Muscle of leg (tissue), 11 donors: Measurements from ENCODE around the gene SPTBN4. TPM values are rescaled to one million over a fixed set of nuclear protein-coding genes. Genes with fewer than 3 reads are reported as not detected.
"Not testable (repeated sequence)": the region's sequence is repeated elsewhere in the genome, so short reads cannot be mapped to it uniquely, and the experiment has no call there.

ENCODE experiments used
- DNase-seq: peaks from one replicate; pipeline ENCODE4 v3.0.0; 2013
- H3K27ac ChIP-seq: one replicate; pipeline ENCODE4 v1.5.1; 2013; ENCODE audit warnings: mild to moderate bottlenecking, low read length, control low read depth
- H3K27me3 ChIP-seq: one replicate; pipeline ENCODE4 v1.6.1; 2013; ENCODE audit warnings: low read length; ENCODE audit not compliant: control insufficient read depth, insufficient read depth
- H3K36me3 ChIP-seq: one replicate; pipeline ENCODE4 v1.6.1; 2013; ENCODE audit warnings: low read length; ENCODE audit not compliant: control insufficient read depth, insufficient read depth
- H3K4me1 ChIP-seq: one replicate; pipeline ENCODE4 v1.6.1; 2013; ENCODE audit warnings: low read length; ENCODE audit not compliant: control insufficient read depth, insufficient read depth
- H3K4me3 ChIP-seq: one replicate; pipeline ENCODE4 v1.5.1; 2013; ENCODE audit warnings: low read length, control low read depth
- H3K9me3 ChIP-seq: replicated peaks from 2 replicates; pipeline ENCODE4 v1.6.1; 2013; ENCODE audit warnings: low read depth, low read length; ENCODE audit not compliant: control insufficient read depth
- WGBS: methylation state at CpG from one replicate; pipeline ENCODE4 v1.1.5; 2013; ENCODE audit warnings: missing lambda C conversion rate; ENCODE audit not compliant: insufficient coverage; 5-methylcytosine and 5-hydroxymethylcytosine counted together
- polyA plus RNA-seq, 8 donors: library from polyadenylated mRNA; unstranded; fragments of 120-200 nt; gene quantifications; one replicate each; pipeline versions ENCODE4 v1.2.1 to v1.2.3, GENCODE V29; 2013; ENCODE audit warnings: inconsistent platforms in 1 of 8, low replicate concordance in 1 of 8; ENCODE audit not compliant: insufficient read length in 8 of 8, insufficient read depth in 1 of 8
- total RNA-seq: library from RNA; stranded (reverse); fragments of 120-200 nt; gene quantifications from one replicate; pipeline ENCODE4 v1.2.4, GENCODE V29; 2013

SPTBN4 gene
- total and polyA plus RNA-seq, 9 donors: 0.23 to 0.73 (median 0.43) TPM

DNA sequence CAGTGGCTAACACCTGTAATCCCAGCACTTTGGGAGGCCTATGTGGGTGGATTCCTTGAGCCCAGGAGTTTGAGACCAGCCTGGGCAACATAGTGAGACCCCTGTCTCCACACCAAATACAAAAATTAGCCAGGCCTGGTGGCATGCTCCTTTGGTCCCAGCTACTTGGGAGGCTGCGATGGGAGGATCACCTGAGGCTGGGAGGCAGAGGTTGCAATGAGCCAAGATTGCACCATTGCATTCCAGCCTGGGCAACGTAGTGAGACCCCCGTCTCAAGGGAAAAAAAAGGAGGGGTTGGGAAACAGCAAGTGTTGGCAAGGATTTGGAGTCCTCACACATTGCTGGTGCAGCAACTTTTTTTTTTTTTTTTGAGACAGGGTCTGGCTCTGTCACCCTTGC is 19.2 kb downstream of the SPTBN4 start:
- 59% methylated on average over 2 of the region's 3 CpGs for WGBS
- H3K4me3 ChIP-seq: no peak overlapping the region
- no peak overlapping the region for H3K27ac ChIP-seq
- DNase-seq: no peak
- H3K9me3 ChIP-seq: no peaks in the 10 kb centered on the region
- H3K36me3 ChIP-seq: no peaks in the 10 kb centered on the region
- no peaks in the 10 kb centered on the region for H3K4me1 ChIP-seq
- H3K27me3 ChIP-seq: peaks cover 35% of the 10 kb centered on the region

DNA sequence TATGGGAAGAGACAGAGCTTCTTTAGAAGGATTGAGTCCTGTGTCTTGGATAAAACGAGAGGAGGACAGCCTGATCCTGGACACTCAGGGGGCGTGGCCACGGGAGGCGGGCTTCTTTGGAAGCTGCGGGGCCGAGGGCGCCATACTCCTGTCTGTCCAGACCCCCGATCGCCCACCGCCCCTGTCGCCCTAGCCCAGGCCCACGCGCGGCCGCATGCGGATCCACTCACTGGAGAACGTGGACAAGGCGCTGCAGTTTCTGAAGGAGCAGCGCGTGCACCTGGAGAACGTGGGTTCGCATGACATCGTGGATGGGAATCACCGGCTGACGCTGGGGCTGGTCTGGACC is 23.1 kb downstream of the SPTBN4 start:
- Histone ChIP-seq H3K4me1 (no peaks in the 10 kb centered on the region), H3K36me3 (no peaks in the 10 kb centered on the region), H3K9me3 (no peaks in the 10 kb centered on the region), H3K27me3 (peaks cover 37% of the 10 kb centered on the region), H3K27ac (no peak overlapping the region), H3K4me3 (no peak overlapping the region)
- DNase-seq: no peak
- WGBS: 62% methylated on average over 25 of the region's 25 CpGs

DNA sequence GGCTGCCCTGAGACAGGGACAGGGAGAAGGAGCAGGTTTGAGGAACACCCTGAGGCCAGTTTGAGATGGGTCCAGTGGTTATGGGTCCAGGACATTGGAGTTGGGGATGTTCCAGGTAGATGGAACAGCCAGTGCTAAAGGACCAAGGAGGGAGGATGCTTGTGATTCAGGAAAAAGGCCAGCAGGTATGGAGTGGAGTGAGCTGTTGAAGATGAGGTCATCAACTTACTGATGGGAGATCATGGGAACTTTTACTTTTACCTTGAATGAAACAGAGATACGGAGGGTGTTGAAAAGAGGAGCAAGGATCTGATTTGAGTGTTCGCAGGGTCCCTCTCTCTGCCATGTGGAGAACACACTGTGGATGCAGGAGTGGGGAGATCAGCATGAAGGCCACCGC is 25.5 kb downstream of the SPTBN4 start:
- no peak for DNase-seq
- no peaks in the 10 kb centered on the region for H3K4me1 ChIP-seq
- H3K27ac ChIP-seq: no peak overlapping the region
- 92% methylated on average over 2 of the region's 3 CpGs for WGBS
- no peak overlapping the region for H3K4me3 ChIP-seq
- H3K9me3 ChIP-seq: no peaks in the 10 kb centered on the region
- peaks cover 32% of the 10 kb centered on the region for H3K27me3 ChIP-seq
- H3K36me3 ChIP-seq: no peaks in the 10 kb centered on the region

- 50% methylated on average over 1 of the region's 4 CpGs for WGBS
- no peak overlapping the region for H3K27ac ChIP-seq
- no peaks in the 10 kb centered on the region for H3K36me3 ChIP-seq
- H3K9me3 ChIP-seq: no peaks in the 10 kb centered on the region
- H3K4me1 ChIP-seq: no peaks in the 10 kb centered on the region
- no peak for DNase-seq
- no peak overlapping the region for H3K4me3 ChIP-seq
- peaks cover 18% of the 10 kb centered on the region for H3K27me3 ChIP-seq
Observed at GRCh38 chr19:40493778-40494177, 27.0 kb downstream of the SPTBN4 start.

DNA sequence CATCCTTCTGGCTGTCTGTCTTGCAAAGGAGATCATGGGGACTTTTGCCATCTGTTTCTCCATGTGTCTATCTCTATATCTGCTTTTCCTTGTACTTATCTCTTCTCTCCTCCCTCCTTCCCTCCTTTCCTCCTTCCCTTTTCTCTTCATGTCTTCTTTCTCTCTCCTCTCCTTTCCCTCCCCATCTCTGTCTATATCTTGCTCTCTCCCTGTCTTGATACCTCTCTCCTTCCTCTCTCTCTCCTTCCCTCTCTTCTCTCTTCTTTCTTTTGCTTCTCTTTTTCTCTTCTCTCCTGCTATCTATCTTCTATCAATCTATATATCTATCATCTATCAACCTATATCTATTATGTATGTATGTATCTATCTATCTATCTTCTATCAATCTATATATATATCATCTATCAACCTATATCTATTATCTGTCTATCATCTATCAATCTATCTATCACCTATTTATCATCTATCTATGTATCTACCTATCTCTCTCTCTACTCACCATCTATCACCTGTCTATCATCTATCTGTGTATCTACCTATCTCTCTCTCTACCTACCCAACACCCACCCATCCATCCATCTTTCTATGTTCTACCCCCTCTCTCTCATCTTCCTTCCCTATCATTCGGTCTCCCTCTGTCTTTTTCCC is 27.5 kb downstream of the SPTBN4 start:
- Histone ChIP-seq H3K4me3 (no peak overlapping the region), H3K36me3 (no peaks in the 10 kb centered on the region), H3K27me3 (peaks cover 15% of the 10 kb centered on the region), H3K27ac (no peak overlapping the region), H3K9me3 (no peaks in the 10 kb centered on the region), H3K4me1 (no peaks in the 10 kb centered on the region)
- DNase-seq: no peak
- 54% methylated on average over 1 of the region's 1 CpG for WGBS

- 89% methylated on average over 12 of the region's 12 CpGs for WGBS
- Histone ChIP-seq H3K9me3 (no peaks in the 10 kb centered on the region), H3K4me3 (no peak overlapping the region), H3K27ac (no peak overlapping the region), H3K4me1 (no peaks in the 10 kb centered on the region), H3K27me3 (peaks cover 4% of the 10 kb centered on the region), H3K36me3 (no peaks in the 10 kb centered on the region)
- DNase-seq: no peak
Observed at GRCh38 chr19:40497214-40497613, 30.4 kb downstream of the SPTBN4 start.

DNA sequence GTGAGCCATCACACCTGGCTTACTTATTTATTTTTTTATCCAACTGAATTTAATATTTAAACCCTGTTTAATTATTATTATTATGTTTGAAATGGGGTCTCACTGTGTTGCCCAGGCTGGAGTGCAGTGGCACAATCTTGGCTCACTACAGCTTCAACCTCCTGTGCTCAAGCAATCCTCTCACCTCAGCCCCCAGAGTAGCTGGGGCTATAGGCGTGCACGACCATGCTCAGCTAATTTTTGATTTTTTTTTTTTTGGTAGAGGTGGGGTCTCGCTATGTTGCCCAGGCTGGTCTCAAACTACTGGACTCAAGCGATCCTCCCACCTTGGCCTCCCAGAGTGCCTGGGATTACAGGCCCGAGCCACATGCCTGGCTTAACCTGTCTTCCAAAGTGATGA is 32.5 kb downstream of the SPTBN4 start:
- DNase-seq: no peak
- Histone ChIP-seq H3K4me1 (no peaks in the 10 kb centered on the region), H3K27me3 (peaks cover 2% of the 10 kb centered on the region), H3K27ac (no peak overlapping the region), H3K9me3 (no peaks in the 10 kb centered on the region), H3K4me3 (no peak overlapping the region), H3K36me3 (no peaks in the 10 kb centered on the region)
- 71% methylated on average over 2 of the region's 5 CpGs for WGBS

- DNase-seq, H3K27me3 ChIP-seq, H3K9me3 ChIP-seq, H3K36me3 ChIP-seq, H3K27ac ChIP-seq, H3K4me3 ChIP-seq, H3K4me1 ChIP-seq: not testable (repeated sequence)
- WGBS: 68% methylated on average over 3 of the region's 8 CpGs
Observed at GRCh38 chr19:40500678-40501530, 34.1 kb downstream of the SPTBN4 start.

DNA sequence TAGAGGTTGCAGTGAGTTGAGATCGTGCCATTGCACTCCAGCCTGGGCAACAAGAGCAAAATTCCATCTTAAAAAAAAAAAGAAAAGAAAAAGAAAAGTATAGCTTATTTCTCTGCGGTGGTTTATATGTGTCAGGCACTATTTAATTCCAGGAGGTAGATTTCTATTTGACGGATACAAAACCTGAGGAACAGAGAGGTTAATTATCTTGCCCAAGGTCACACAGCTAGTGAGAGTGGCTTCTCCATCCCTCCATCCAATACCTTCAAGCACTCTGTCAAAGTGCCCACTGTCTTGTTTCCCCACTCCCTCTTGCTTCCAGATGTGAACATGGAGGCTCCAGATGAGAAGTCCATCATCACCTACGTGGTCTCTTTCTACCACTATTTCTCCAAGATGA is 34.8 kb downstream of the SPTBN4 start:
- no peaks in the 10 kb centered on the region for H3K36me3 ChIP-seq
- no peak for DNase-seq
- no peaks in the 10 kb centered on the region for H3K9me3 ChIP-seq
- WGBS: no CpG with 5 or more reads among the region's 4 CpGs
- no peaks in the 10 kb centered on the region for H3K4me1 ChIP-seq
- no peak overlapping the region for H3K27ac ChIP-seq
- peaks cover 2% of the 10 kb centered on the region for H3K27me3 ChIP-seq
- H3K4me3 ChIP-seq: no peak overlapping the region

- Histone ChIP-seq H3K4me3 (no peak overlapping the region), H3K27me3 (peaks cover 2% of the 10 kb centered on the region), H3K4me1 (no peaks in the 10 kb centered on the region), H3K9me3 (no peaks in the 10 kb centered on the region), H3K27ac (no peak overlapping the region), H3K36me3 (no peaks in the 10 kb centered on the region)
- 61% methylated on average over 8 of the region's 13 CpGs for WGBS
- no peak for DNase-seq
Observed at GRCh38 chr19:40502081-40502480, 35.3 kb downstream of the SPTBN4 start.
